Adipose tissue (tissue), 3 donors: ENCODE results near the gene DLEU7. TPM values are rescaled to one million over a fixed set of nuclear protein-coding genes. Genes with fewer than 3 reads are reported as not detected.

Experiments
- H3K27ac ChIP-seq: one replicate; pipeline ENCODE4 v1.5.1; 2013; ENCODE audit warnings: low read depth, low read length
- WGBS, 3 donors: extraction: QIAGEN DNeasy Blood & Tissue Kit; methylation state at CpG; one replicate each; pipeline ENCODE4 v1.1.7; 2013; 5-methylcytosine and 5-hydroxymethylcytosine counted together
- polyA plus RNA-seq, 3 donors: library from polyadenylated mRNA; stranded (reverse); fragments of 200-250 nt; gene quantifications; one replicate each; pipeline ENCODE4 v1.2.3, GENCODE V29; 2013
- donor health status: healthy with polysubstance abuse.
- donor health status: Bipolar disorder and iron deficiency.
- donor health status: healthy.

Gene DLEU7
- polyA plus RNA-seq: under 1 TPM in 2 of 3 donors, not detected in 1; 0.03 to 0.04 TPM

DNA sequence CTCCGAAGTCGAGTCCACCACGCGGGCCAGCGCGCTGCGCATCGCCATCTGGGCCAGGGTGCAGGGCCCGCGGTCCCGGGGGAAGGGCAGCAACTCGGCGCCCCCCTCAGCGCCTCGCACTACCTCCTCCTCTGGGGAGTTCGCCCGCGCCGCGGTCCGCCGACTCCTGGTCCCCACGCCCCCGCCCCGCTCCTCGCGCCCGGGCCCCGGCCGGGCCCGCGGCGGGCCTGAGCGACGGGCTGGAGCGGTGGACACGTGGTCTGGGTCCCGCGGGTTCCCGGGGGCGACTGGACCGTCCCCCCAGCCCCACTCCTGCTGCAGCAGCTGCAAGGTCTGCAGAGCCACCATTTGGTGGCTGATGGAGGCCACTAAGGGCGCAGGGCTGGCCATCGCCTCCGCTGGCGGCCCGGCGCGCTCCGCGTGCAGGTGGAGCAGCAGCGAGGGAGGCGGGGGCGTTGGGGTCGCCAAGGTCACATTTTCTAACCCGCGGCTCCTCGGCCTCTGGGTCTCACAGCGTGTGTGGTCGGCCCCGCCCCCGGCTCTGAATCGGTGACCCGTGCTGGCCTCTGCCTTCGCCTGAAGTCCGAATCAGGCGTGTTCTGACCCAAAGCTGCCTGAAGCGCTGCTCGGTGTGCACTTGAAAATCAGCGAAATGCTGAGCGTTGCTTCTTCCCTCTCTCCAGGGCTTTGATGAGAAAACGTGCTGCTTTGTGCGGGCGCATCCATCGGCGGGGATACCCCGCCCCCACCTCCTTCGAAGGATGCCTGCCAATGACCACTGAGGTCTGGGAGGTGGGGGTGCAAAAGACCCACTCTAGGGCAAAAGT is at the start of gene DLEU7:
TSS of gene DLEU7 (minus strand) at position 436 of the 827 bp plus-strand sequence. CDS start at position 390, 46 bp downstream.
- H3K27ac ChIP-seq: no peak within 1 kb of the TSS
- 17 to 28% (median 24%) methylated on average over 66 to 78 of the region's 78 CpGs for WGBS, 3 donors

DNA sequence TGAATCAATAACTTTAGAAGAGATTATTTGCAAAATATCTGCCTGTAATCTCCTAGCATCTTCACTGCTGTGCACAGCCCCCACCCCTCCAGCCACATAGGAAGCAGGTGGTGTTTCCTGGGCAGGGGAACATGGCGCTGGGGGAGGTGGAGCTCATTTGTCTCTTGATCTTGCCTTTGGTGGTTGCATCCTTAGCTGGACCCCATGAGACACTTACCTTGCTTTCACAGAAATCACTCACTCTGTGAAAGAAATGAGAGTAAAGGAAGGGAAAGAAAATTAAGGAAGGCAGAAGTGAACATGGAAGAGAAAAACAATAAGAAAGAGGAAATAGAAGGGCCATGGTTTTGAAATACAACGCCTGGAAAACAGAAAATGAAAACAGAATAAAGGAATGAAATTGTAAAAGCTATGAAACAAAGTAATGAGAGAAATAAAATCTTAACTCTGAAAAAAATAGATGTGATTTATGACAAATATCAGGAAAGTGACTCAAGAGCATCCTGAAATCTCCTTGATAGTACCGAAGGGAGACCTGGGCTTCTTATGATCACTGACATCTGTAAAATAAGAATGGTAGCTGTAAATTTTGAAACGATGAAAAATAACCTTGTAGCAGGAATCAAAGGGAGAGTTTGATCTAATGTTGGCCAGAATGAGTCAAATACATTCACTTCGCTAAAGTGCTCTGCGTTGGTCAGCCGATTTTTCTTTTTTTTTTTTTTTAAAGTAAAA is 48.9 kb upstream of the DLEU7 start:
- no peak overlapping the region for H3K27ac ChIP-seq
- 58 to 80% (median 70%) methylated on average over 7 of the region's 7 CpGs for WGBS, 3 donors

DNA sequence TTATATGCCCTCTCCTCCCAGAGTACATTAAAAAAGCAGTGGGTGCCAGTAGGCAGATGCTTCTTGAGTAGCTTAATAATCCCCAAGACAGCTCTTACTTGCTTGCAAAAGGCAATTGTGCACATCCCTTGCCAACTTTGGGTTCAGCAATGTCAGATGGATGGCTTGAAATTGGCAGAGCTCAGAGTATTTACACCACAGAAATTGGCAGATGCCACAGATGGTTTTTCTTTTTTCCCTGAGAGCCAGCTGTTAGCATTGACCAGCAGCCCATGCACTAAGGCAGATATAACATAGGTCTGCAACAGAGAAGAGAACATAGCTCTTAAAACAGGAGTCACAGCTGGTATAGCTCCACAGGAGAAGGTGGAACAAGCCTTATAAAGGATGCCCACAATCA is 47.7 kb upstream of the DLEU7 start:
- no peak overlapping the region for H3K27ac ChIP-seq

DNA sequence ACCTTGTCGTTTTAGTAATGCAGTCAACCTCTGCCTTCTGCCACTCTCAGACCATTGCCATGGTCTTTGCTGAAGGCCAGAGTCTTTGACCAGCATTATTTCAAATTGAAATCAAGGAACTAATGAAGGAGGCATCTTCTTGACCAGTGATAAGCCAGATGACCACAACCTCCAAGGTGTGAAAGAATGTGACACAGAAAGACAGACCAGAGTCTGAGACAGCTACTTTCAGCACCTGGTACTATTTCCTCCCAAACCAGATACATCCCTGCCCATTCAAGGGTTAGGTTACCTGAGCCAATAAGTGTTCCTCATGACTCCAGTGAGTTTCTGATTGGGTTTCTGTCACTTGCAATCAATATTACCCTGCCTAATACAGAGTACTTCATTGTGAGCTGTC is 45.8 kb upstream of the DLEU7 start:
- H3K27ac ChIP-seq: no peak overlapping the region
- WGBS, 3 donors: 0 to 86% (median 42%) methylated on average over 1 of the region's 1 CpG

DNA sequence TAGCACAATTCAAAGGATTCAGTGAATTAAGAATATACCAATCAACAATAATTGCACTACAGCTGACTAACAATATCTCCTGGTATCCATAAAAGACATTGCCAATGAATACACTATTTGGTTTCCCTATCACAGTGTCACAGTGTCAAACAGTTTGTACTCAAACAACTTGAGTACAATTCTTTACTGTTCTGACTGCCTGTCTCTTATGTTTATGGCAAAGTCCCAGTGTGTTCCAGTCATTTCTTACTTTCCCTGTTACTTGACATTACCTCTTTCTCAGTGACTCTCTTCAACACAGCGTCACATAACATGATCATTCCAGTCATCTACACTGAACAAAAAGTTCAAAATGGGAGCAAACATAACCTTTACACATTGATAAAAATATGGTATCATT is 44.9 kb upstream of the DLEU7 start:
- no peak overlapping the region for H3K27ac ChIP-seq
- 0 to 92% (median 58%) methylated on average over 1 of the region's 1 CpG for WGBS, 3 donors

DNA sequence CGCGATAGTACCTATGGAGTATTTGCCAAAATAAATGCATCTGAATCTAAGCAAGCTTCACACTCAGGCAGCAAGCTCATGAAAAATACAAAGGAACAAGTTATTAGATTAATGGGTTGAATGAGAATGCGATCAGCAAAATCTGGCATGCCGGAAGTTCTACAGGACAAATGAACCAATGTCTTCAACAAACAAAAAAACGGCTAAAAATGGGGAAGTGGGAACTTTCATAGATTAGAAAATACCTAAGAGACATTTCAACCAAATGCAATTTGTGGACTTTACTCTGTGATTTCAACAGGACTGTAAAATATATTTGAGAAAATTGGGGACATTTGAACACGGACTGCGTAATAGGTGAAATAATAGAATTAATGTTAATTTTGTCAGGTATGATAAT is 43.7 kb upstream of the DLEU7 start:
- 78 to 88% (median 83%) methylated on average over 7 of the region's 7 CpGs for WGBS, 3 donors
- H3K27ac ChIP-seq: no peak overlapping the region

DNA sequence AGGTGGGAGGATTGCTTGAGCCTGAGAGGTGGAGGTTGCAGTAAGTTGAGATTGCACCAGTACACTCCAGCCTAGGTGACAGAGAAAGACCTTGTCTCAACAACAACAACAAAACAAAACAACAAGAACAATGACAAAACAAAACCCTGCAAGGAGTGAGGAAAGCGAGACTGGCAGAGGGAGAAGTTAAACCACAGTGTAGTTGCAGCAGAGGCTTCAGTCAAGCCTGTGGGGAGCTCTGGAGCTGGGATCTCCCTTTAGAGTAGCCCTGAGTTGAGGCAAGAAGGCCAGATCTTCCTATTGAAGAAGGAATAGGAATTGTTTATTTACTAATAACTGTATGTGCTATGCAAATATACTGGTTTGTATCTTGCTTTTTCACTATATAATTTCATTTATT is 40.8 kb upstream of the DLEU7 start:
- WGBS, 3 donors: 58 to 96% (median 79%) methylated on average over 1 of the region's 1 CpG
- H3K27ac ChIP-seq: no peak overlapping the region

DNA sequence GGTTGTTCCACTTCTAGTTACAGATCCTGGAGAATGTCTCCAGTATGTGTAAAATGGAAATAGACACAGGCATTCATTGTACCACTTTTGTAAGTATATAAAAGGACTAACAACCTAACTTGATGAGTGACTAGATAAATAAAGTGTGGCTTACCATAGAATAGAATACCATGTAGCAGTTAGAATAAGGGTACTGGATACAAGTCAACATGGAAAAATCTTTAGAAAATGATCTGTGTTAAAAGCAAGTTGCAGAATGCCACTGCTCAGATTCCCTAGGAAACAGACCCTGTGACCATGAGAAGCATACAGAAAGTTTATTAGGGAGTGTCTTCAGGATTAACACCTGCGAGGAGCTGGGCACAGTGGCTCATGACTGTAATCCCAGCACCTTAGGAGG is 40.2 kb upstream of the DLEU7 start:
- WGBS, 3 donors: 69 to 87% (median 79%) methylated on average over 1 of the region's 1 CpG
- no peak overlapping the region for H3K27ac ChIP-seq

DNA sequence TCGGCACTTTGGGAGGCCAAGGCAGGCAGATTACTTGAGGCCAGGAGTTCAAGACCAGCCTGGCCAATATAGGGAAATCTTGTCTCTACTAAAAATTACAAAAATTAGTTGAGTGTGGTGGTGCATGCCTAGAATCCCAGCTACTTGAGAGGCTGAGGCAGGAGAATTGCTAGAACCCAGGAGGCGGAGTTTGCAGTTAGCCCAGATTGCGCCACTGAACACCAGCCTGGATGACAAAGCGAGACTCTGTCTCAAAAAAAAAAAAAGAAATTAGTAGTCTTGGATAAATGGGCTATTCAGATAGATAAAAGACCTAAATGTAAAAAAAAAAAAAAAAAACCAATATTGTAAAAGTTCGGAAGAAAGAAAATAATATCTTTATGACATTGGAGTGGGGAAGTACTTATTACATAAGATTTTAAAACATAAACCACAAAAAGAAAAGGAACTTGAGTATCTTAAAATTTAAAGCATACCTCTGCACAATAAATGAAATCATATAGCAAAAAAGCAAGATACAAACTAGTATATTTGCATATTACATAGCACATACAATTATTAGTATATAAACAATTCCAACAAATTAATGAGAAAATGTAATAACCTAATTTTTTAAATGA is 39.4 kb upstream of the DLEU7 start:
- no peak overlapping the region for H3K27ac ChIP-seq
- 70 to 89% (median 84%) methylated on average over 5 of the region's 5 CpGs for WGBS, 3 donors

DNA sequence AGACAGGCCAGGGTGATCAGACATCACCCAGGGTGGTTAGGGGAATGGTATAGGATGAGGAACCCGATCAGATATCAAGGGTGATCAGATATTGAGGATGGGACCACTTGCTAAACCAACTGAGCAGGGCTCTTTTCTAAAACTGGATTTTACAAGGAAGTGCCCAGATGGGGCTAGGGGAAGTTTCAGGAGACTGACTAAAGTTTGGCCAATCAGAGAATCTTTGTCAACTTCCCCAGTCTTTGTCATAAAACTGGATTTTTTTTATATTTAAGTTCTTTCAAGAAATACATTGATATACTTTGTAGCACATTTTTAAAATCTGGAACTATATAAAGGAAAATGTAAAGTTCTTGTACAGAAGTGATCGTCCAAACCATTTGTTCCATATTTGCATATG is 30.5 kb upstream of the DLEU7 start:
- 91 to 97% (median 95%) methylated on average over 2 of the region's 2 CpGs for WGBS, 3 donors

DNA sequence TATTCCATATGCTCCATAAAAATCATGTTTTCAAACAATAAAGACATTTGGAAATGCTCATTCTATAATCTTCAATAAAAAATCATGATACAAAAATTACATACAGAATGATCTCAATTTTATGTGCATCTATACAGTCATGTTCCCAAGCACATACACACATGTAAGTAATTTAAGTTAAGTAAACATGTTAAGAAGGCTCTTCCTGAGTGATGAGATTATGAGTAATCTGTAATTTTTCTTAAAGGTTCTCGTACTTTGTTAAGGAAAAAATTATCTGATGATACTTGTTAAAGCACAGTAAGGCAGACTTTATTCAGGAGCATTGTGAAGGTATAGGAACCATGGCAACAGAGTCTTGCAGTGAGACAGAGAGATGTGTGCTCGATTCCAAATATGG is 30.0 kb upstream of the DLEU7 start:
- WGBS, 3 donors: 63 to 85% (median 72%) methylated on average over 2 of the region's 2 CpGs
- no peak overlapping the region for H3K27ac ChIP-seq

More for the DNA sequence above, 30.5 kb upstream of the DLEU7 start:
- H3K27ac ChIP-seq: no peak overlapping the region

DNA sequence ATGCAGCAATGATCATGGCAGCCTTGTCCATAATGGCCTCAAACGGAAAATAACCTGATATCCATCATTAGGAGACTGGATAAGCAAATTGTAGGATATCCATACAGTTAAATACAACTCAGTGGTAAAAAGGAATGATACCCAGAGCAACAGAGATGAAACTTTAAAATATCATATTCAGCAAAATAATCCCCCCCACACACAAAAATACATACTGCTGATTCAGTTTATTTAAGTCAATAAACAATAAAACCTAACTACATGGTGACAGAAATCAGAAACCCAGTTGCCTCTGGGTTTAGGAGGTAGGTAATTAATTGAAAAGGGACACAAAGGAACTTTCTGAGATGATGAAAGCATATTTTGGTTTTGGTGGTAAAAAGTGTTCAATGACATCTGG is 27.9 kb upstream of the DLEU7 start:
- WGBS, 3 donors: 81 to 93% (median 90%) methylated on average over 1 of the region's 1 CpG
- no peak overlapping the region for H3K27ac ChIP-seq

DNA sequence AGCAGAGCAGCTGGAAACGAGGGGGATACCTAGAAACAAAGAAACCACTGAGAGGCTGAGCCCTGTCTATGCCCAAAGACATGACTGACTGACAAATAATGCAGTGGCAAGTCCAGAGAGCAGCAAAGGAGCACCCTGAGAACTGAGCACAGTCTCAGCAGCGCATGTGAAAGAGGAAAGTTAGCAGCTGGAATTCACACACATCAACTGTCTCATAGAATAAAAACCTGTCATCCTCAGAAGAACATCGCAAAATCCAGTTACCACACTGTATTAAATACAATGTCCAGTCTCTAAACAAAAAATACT is 24.1 kb upstream of the DLEU7 start:
- 65 to 73% (median 73%) methylated on average over 3 of the region's 3 CpGs for WGBS, 3 donors

DNA sequence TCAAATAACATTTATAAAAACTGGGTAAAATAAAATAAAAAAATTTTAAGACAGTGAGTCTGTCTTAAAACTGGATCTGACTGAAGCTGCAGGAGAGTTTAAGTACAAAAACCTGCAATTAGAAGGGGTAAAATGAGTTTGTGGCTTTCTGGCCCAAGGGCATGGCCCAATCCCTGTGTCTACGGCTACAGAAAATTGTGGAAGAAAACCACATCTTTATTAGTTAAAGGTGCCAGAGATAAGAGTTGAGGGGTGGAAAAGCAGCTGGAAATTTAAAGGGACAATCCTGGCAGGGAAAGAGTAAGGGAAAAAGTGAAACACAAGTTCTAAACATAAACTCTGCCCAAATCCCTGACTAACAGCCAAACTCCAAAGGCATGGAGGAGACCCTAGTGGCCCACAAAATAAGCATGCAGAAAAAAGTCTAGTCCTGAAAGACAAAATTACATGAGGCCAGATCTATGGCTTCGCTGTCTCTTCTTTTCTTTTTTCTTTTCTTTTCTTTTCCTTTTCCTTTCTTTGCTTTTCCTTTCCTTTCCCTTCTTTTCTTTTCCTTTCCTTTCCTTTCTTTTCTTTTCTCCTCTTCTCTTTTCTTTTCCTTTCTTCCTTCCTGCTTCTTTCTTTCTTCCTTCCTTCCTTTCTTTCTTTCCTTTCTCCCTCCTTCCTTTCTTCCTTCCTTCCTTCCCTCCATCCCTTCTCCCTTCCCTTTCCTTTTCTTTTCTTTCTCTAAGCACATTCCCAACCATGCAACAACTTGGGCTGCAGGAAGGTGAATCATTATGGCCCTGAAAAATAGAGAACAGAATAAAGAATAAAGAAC is 23.5 kb upstream of the DLEU7 start:
- no peak overlapping the region for H3K27ac ChIP-seq
- WGBS, 3 donors: 78 to 85% (median 81%) methylated on average over 2 of the region's 2 CpGs

More for the DNA sequence above, 24.1 kb upstream of the DLEU7 start:
- no peak overlapping the region for H3K27ac ChIP-seq

DNA sequence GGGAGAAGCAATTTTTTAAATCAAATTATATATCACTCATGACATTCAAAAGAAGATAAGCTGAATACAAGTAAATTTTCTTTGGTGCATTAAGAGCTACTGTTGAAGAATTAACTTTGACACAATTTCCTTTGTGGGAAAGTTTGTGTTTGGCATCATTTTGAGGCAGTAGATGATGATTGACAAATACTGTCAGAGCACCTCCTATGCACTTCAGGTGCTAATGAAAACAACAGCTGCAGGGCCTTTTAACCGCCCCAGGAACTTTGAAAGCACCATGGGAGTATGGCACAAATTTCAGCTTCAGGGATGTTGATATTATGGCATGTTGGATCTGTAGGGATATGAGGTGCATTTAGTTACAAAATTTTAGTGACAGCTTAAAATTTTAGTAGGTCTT is 21.0 kb upstream of the DLEU7 start:
- no peak overlapping the region for H3K27ac ChIP-seq
- WGBS, 3 donors: 90 to 97% (median 95%) methylated on average over 1 of the region's 1 CpG

DNA sequence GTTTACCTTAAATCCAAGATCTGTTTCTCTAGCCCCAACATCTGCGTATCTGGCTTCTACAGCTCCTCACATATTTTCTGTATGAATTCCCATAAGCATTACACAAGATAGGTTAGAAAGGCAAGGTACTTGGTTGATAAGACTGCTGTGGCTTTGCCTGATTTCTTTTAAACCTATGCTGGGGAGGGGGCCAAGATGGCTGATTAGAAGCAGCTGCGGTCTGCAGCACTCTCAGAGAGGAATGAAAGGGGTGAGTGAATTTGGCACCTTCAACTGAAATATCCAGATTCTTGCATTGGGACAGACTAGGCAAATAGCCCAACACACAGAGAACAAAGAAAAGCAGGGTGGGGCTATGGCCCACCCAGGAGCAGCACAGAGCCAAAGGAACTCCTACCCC is 12.2 kb upstream of the DLEU7 start:
- WGBS, 3 donors: 80 to 90% (median 86%) methylated on average over 2 of the region's 2 CpGs

DNA sequence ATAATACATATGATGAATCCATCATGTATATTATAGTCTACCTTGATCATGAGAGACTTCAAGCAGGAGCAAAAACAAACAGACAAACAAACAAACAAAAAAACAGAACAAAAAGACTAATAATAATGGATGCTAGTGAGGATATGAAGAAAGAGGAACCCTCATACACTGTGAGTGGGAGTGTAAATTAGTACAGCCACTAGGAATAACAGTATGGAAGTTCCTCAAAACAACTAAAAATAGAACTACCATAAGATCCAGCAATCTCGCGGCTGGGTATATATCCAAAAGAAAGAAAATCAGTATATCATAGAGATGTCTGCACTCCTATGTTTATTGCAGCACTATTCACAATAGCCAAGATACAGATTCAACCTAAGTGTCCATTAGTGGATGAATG is 7.0 kb upstream of the DLEU7 start:
- 52 to 80% (median 65%) methylated on average over 2 of the region's 2 CpGs for WGBS, 3 donors
- H3K27ac ChIP-seq: no peak overlapping the region

More for the DNA sequence above, 12.2 kb upstream of the DLEU7 start:
- no peak overlapping the region for H3K27ac ChIP-seq

DNA sequence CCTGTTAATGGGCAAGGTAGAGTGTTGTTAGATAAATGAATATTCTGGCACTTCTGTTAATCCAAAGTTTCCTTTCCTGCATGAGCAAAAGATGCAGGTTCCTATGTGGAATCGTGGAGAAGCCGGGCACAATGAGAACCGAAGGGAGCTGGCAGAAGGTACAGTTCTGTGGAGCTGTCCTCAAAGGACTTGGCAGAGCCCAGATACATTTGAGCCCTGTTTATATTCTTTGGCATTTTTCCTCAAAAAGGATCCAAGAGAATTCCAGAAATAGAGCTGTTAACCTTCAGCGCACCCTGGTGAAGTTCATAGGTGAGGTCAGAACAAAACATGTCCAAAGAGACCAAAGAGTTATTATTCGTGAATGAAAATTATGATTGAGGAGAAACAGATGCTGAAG is 4.0 kb upstream of the DLEU7 start:
- no peak overlapping the region for H3K27ac ChIP-seq
- 85 to 93% (median 92%) methylated on average over 5 of the region's 5 CpGs for WGBS, 3 donors
